Measurements from ENCODE around the gene LARP6. TPM values are rescaled to one million over a fixed set of nuclear protein-coding genes. Genes with fewer than 3 reads are reported as not detected.

LARP6 gene
- total and polyA plus RNA-seq, 2 of the 13 experiments (the other 11 are each of a cell fraction or from before 2014, with no cell fraction given): 2.9 to 8.2 TPM

GRCh38 chr15:70818580-70818979 lies 35.4 kb downstream of the LARP6 start (continued):
- TF ChIP-seq ARID2 (CRISPR knock-in tag; IDR thresholded peaks at IDR 0.05; ENCODE audit: borderline replicate concordance) (no peak), ZBTB21 (CRISPR knock-in tag; IDR thresholded peaks at IDR 0.05) (no peak), ZNF768 (CRISPR knock-in tag; IDR thresholded peaks at IDR 0.05) (no peak)

GRCh38 chr15:70817266-70817665 lies 36.7 kb downstream of the LARP6 start:
- BruUV-seq (replicated peaks): no TSS peak
- intact Hi-C loops (cut with micrococcal nuclease; ENCODE audit: unreplicated experiment) (loop anchor here (10.0 kb wide), 1 partner anchor 92 kb away; no protein-coding TSS in a partner anchor), in situ Hi-C loops (cut with HindIII; ENCODE audit: extremely low pct_ligation_motif_present, low pct_unique_long_range_greater_than_20kb) (no loop called here)
- Histone ChIP-seq H3K79me2 (ENCODE audit: insufficient read depth, low read length) (no peaks in the 10 kb centered on the region), H3K4me2 (ENCODE audit: low read depth, low read length) (no peak overlapping the region), H3K4me3 (replicated peaks in 1 of 3; ENCODE audit: insufficient read depth in 1 of 3, low read depth in 2 of 3, low read length in 3 of 3) (no peak overlapping the region), H3K27me3 (ENCODE audit: control insufficient read depth in 1 of 2, insufficient read depth in 2 of 2, low read length in 2 of 2) (peaks cover 0 to 2% of the 10 kb centered on the region in 2 experiments; a peak in 1 of 5 replicates), H2AFZ (ENCODE audit: low read length) (no peak overlapping the region), H3K27ac (ENCODE audit: extremely low read length, insufficient read depth, low read length) (no peak overlapping the region), H3K9me3 (ENCODE audit: low read length) (no peaks in the 10 kb centered on the region), H3K9ac (ENCODE audit: insufficient read depth, low read depth, low read length) (no peak overlapping the region), H3K4me1 (ENCODE audit: insufficient read depth, low read length) (peaks cover 16% of the 10 kb centered on the region), H4K20me1 (ENCODE audit: insufficient read depth, low read length) (no peaks in the 10 kb centered on the region), H3K36me3 (replicated peaks in 1 of 2; ENCODE audit: control insufficient read depth in 1 of 2, insufficient read depth in 2 of 2, low read length in 2 of 2) (no peaks in the 10 kb centered on the region)
- ATAC-seq (no peak), DNase-seq (ENCODE audit: low spot score) (no peak), FAIRE-seq (no peak)
- POLR2A ChIA-PET: no interaction called here
- CTCF ChIA-PET (ENCODE audit: low intra/inter-chr PET ratio, low total read pairs): no interaction called here
- TF ChIP-seq ZNF660 (CRISPR knock-in tag; IDR thresholded peaks at IDR 0.05; ENCODE audit: borderline replicate concordance, low read depth) (no peak), ZNF761 (CRISPR knock-in tag; conservative IDR thresholded peaks at IDR 0.05) (no peak), ZNF460 (CRISPR knock-in tag; IDR thresholded peaks at IDR 0.05; ENCODE audit: borderline replicate concordance) (no peak)

DNA sequence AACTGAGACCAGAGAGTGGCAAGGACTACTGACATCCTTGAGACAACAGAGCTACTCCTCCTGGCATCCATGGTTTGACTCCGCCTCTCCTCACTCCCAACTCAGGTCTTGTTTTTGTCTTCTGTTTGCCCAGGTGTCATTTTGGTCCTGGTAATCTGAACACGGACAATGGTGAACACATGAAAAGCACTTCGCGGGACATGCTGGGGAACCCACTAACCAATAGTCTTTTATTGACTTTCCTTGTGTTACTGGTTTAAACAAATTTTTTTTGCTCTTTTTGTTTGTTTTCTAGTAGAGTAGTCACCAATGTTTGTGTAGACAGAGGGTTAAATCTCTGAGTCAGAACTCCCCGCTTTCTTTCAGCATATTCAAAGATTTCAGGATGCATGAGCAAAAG lies 38.4 kb downstream of the LARP6 start:
- peak; percentile 43; the same call in 1 of the 3 replicates for ATAC-seq
- no TSS peak for BruUV-seq (replicated peaks)
- H3K4me1 ChIP-seq (ENCODE audit: insufficient read depth, low read length): peaks cover 22% of the 10 kb centered on the region
- TF ChIP-seq RFX3 (CRISPR knock-in tag; IDR thresholded peaks at IDR 0.05) (no peak), SIN3B (IDR thresholded peaks at IDR 0.05; ENCODE audit: low read length) (no peak), ZNF790 (CRISPR knock-in tag; IDR thresholded peaks at IDR 0.05; ENCODE audit: borderline replicate concordance) (no peak), SOX13 (IDR thresholded peaks at IDR 0.05) (no peak), SOX13 (CRISPR knock-in tag; conservative IDR thresholded peaks at IDR 0.05 in 1 of 2, IDR thresholded peaks at IDR 0.05 in 1 of 2) (peak in 1 of 2 experiments; percentile 71; a peak in 2 of 4 replicates), KLF16 (CRISPR knock-in tag; IDR thresholded peaks at IDR 0.05) (no peak), FOXA1 (IDR thresholded peaks at IDR 0.05) (no peak), FOXA1 (CRISPR knock-in tag; IDR thresholded peaks at IDR 0.05) (no peak), FLYWCH1 (CRISPR knock-in tag; IDR thresholded peaks at IDR 0.05) (no peak), FOXA3 (CRISPR knock-in tag; IDR thresholded peaks at IDR 0.05) (peak; percentile 24; the same call in 1 of the 2 replicates), TOE1 (CRISPR knock-in tag; IDR thresholded peaks at IDR 0.05) (no peak), ZNF12 (CRISPR knock-in tag; IDR thresholded peaks at IDR 0.05) (no peak), SNAPC5 (CRISPR knock-in tag; IDR thresholded peaks at IDR 0.05; ENCODE audit: borderline replicate concordance) (no peak)
- TF ChIP-seq, protein P1, sequence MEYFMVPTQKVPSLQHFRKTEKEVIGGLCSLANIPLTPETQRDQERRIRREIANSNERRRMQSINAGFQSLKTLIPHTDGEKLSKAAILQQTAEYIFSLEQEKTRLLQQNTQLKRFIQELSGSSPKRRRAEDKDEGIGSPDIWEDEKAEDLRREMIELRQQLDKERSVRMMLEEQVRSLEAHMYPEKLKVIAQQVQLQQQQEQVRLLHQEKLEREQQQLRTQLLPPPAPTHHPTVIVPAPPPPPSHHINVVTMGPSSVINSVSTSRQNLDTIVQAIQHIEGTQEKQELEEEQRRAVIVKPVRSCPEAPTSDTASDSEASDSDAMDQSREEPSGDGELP (IDR thresholded peaks at IDR 0.05; ENCODE audit: borderline replicate concordance, low read depth): 0 out of 2 replicates have a peak, but pooled peaks have one; percentile 24

More for the DNA sequence above, 38.4 kb downstream of the LARP6 start:
- whole genome bisulfite sequencing (ENCODE audit: low lambda C conversion rate): 2% methylated on average over 5 of the region's 5 CpGs
- H3K4me3 ChIP-seq (replicated peaks in 1 of 3; ENCODE audit: insufficient read depth in 1 of 3, low read depth in 2 of 3, low read length in 3 of 3): no peak overlapping the region
- intact Hi-C loops (cut with micrococcal nuclease; ENCODE audit: unreplicated experiment) (loop anchor here (10.0 kb wide), 1 partner anchor 91 kb away; no protein-coding TSS in a partner anchor), in situ Hi-C loops (cut with HindIII; ENCODE audit: extremely low pct_ligation_motif_present, low pct_unique_long_range_greater_than_20kb) (no loop called here)
- ChIA-PET POLR2A (no interaction called here), CTCF (ENCODE audit: low intra/inter-chr PET ratio, low total read pairs) (no interaction called here)
- DNase-seq (ENCODE audit: low spot score) (peak; percentile 57), FAIRE-seq (no peak)
- H3K9ac ChIP-seq (ENCODE audit: insufficient read depth, low read depth, low read length): no peak overlapping the region
- H3K4me2 ChIP-seq (ENCODE audit: low read depth, low read length): 0 out of 2 replicates have a peak overlapping the region, but pooled peaks have one; percentile 1
- H4K20me1 ChIP-seq (ENCODE audit: insufficient read depth, low read length): no peaks in the 10 kb centered on the region
- no peak overlapping the region for H3K27ac ChIP-seq (ENCODE audit: extremely low read length, insufficient read depth, low read length)
- peaks cover 2 to 3% of the 10 kb centered on the region in 2 experiments; a peak in 2 of 5 replicates for H3K27me3 ChIP-seq (ENCODE audit: control insufficient read depth in 1 of 2, insufficient read depth in 2 of 2, low read length in 2 of 2)
- no peaks in the 10 kb centered on the region for H3K36me3 ChIP-seq (replicated peaks in 1 of 2; ENCODE audit: control insufficient read depth in 1 of 2, insufficient read depth in 2 of 2, low read length in 2 of 2)
- no peak overlapping the region for H2AFZ ChIP-seq (ENCODE audit: low read length)
- no peaks in the 10 kb centered on the region for H3K9me3 ChIP-seq (ENCODE audit: low read length)
- H3K79me2 ChIP-seq (ENCODE audit: insufficient read depth, low read length): no peaks in the 10 kb centered on the region
